Measurements from ENCODE around the gene MYOF.

The MYOF gene

GRCh38 chr10:93299606-93300287 lies 182.4 kb downstream of the MYOF start:
- Histone ChIP-seq H3K36me3 (ENCODE audit: control insufficient read depth in 1 of 2, insufficient read depth in 2 of 2, low read depth in 1 of 2, low read length in 2 of 2) (peaks cover 9 to 21% of the 10 kb centered on the region in 2 experiments), H3K27me3 (ENCODE audit: control insufficient read depth in 1 of 2, insufficient read depth in 1 of 2, low read length in 2 of 2) (no peaks in the 10 kb centered on the region), H3K23ac (ENCODE audit: low read length in 2 of 2) (no peak overlapping the region), H3K4me2 (ENCODE audit: low read length, poor library complexity, severe bottlenecking) (no peak overlapping the region), H2AFZ (ENCODE audit: low read depth, low read length) (no peak overlapping the region), H3K4me3 (ENCODE audit: insufficient read depth in 1 of 2, low read depth in 1 of 2, low read length in 2 of 2) (no peak overlapping the region), H2BK5ac (ENCODE audit: low read depth, low read length, poor library complexity, severe bottlenecking) (no peak overlapping the region), H3K4ac (ENCODE audit: low read depth in 1 of 2, low read length in 2 of 2) (no peak overlapping the region), H4K8ac (ENCODE audit: low read length) (no peak overlapping the region), H2BK15ac (ENCODE audit: low read depth, poor library complexity, severe bottlenecking) (no peak overlapping the region), H2BK12ac (ENCODE audit: low read length in 2 of 2) (no peak overlapping the region), H2BK120ac (ENCODE audit: low read depth, low read length) (no peak overlapping the region), H3K27ac (ENCODE audit: low read length, poor library complexity, severe bottlenecking) (no peak overlapping the region), H3K79me1 (replicated peaks; ENCODE audit: low read length, poor library complexity, severe bottlenecking) (no peaks in the 10 kb centered on the region), H3K9me3 (ENCODE audit: control insufficient read depth, low read length) (no peaks in the 10 kb centered on the region), H3K18ac (ENCODE audit: low read depth in 1 of 2, low read length in 2 of 2) (no peak overlapping the region), H2AK5ac (ENCODE audit: low read length, severe bottlenecking) (no peak overlapping the region), H3K14ac (ENCODE audit: low read length in 2 of 2) (no peak overlapping the region), H4K91ac (ENCODE audit: low read length) (no peak overlapping the region), H3K4me1 (ENCODE audit: control insufficient read depth, insufficient read depth, low read depth, low read length) (no peaks in the 10 kb centered on the region), H3K9ac (ENCODE audit: low read length) (no peak overlapping the region)
- no peak for DNase-seq
- WGBS, result 86% methylated on average over 18 of the region's 18 CpGs

- no peak overlapping the region for H2BK120ac ChIP-seq (ENCODE audit: low read depth, low read length)
- H3K18ac ChIP-seq (ENCODE audit: low read depth in 1 of 2, low read length in 2 of 2), result no peak overlapping the region
- no peak overlapping the region for H2BK12ac ChIP-seq (ENCODE audit: low read length in 2 of 2)
- no peaks in the 10 kb centered on the region for H3K9me3 ChIP-seq (ENCODE audit: control insufficient read depth, low read length)
- no peak for DNase-seq
- no peak overlapping the region for H4K91ac ChIP-seq (ENCODE audit: low read length)
- H3K4me2 ChIP-seq (ENCODE audit: low read length, poor library complexity, severe bottlenecking), result no peak overlapping the region
- WGBS, result 47% methylated on average over 6 of the region's 6 CpGs
- peak overlapping the region; percentile 24 for H2AFZ ChIP-seq (ENCODE audit: low read depth, low read length)
- no peak overlapping the region for H3K9ac ChIP-seq (ENCODE audit: low read length)
- no peak overlapping the region for H4K8ac ChIP-seq (ENCODE audit: low read length)
- H3K14ac ChIP-seq (ENCODE audit: low read length in 2 of 2), result no peak overlapping the region
- H2BK5ac ChIP-seq (ENCODE audit: low read depth, low read length, poor library complexity, severe bottlenecking), result no peak overlapping the region
- no peak overlapping the region for H2AK5ac ChIP-seq (ENCODE audit: low read length, severe bottlenecking)
- H3K23ac ChIP-seq (ENCODE audit: low read length in 2 of 2), result no peak overlapping the region
- no peaks in the 10 kb centered on the region for H3K4me1 ChIP-seq (ENCODE audit: control insufficient read depth, insufficient read depth, low read depth, low read length)
- no peak overlapping the region for H3K27ac ChIP-seq (ENCODE audit: low read length, poor library complexity, severe bottlenecking)
- H2BK15ac ChIP-seq (ENCODE audit: low read depth, poor library complexity, severe bottlenecking), result no peak overlapping the region
- no peak overlapping the region for H3K4ac ChIP-seq (ENCODE audit: low read depth in 1 of 2, low read length in 2 of 2)
- H3K27me3 ChIP-seq (ENCODE audit: control insufficient read depth in 1 of 2, insufficient read depth in 1 of 2, low read length in 2 of 2), result no peaks in the 10 kb centered on the region
- H3K79me1 ChIP-seq (replicated peaks; ENCODE audit: low read length, poor library complexity, severe bottlenecking), result no peaks in the 10 kb centered on the region
- peaks cover 6 to 15% of the 10 kb centered on the region in 2 experiments for H3K36me3 ChIP-seq (ENCODE audit: control insufficient read depth in 1 of 2, insufficient read depth in 2 of 2, low read depth in 1 of 2, low read length in 2 of 2)
- H3K4me3 ChIP-seq (ENCODE audit: insufficient read depth in 1 of 2, low read depth in 1 of 2, low read length in 2 of 2), result no peak overlapping the region
These were observed 182.9 kb downstream of the MYOF start for GRCh38 chr10:93299195-93299594.

- WGBS, result 88% methylated on average over 4 of the region's 4 CpGs
These were observed 186.0 kb downstream of the MYOF start for GRCh38 chr10:93296151-93296550.

GRCh38 chr10:93293999-93294398 lies 188.1 kb downstream of the MYOF start:
- Histone ChIP-seq H3K27ac (ENCODE audit: low read length, poor library complexity, severe bottlenecking) (no peak overlapping the region), H2BK12ac (ENCODE audit: low read length in 2 of 2) (no peak overlapping the region), H3K9me3 (ENCODE audit: control insufficient read depth, low read length) (no peaks in the 10 kb centered on the region), H3K4ac (ENCODE audit: low read depth in 1 of 2, low read length in 2 of 2) (no peak overlapping the region), H2BK15ac (ENCODE audit: low read depth, poor library complexity, severe bottlenecking) (no peak overlapping the region), H3K18ac (ENCODE audit: low read depth in 1 of 2, low read length in 2 of 2) (no peak overlapping the region), H2AFZ (ENCODE audit: low read depth, low read length) (no peak overlapping the region), H2BK120ac (ENCODE audit: low read depth, low read length) (no peak overlapping the region), H3K14ac (ENCODE audit: low read length in 2 of 2) (no peak overlapping the region), H3K27me3 (ENCODE audit: control insufficient read depth in 1 of 2, insufficient read depth in 1 of 2, low read length in 2 of 2) (no peaks in the 10 kb centered on the region), H4K91ac (ENCODE audit: low read length) (no peak overlapping the region), H3K9ac (ENCODE audit: low read length) (no peak overlapping the region), H2AK5ac (ENCODE audit: low read length, severe bottlenecking) (no peak overlapping the region), H3K4me1 (ENCODE audit: control insufficient read depth, insufficient read depth, low read depth, low read length) (no peaks in the 10 kb centered on the region), H3K23ac (ENCODE audit: low read length in 2 of 2) (no peak overlapping the region), H3K4me2 (ENCODE audit: low read length, poor library complexity, severe bottlenecking) (no peak overlapping the region), H3K36me3 (ENCODE audit: control insufficient read depth in 1 of 2, insufficient read depth in 2 of 2, low read depth in 1 of 2, low read length in 2 of 2) (no peaks in the 10 kb centered on the region), H3K79me1 (replicated peaks; ENCODE audit: low read length, poor library complexity, severe bottlenecking) (no peaks in the 10 kb centered on the region), H3K4me3 (ENCODE audit: insufficient read depth in 1 of 2, low read depth in 1 of 2, low read length in 2 of 2) (no peak overlapping the region), H4K8ac (ENCODE audit: low read length) (no peak overlapping the region), H2BK5ac (ENCODE audit: low read depth, low read length, poor library complexity, severe bottlenecking) (no peak overlapping the region)
- no peak for DNase-seq
- WGBS, result 92% methylated on average over 2 of the region's 2 CpGs

More at GRCh38 chr10:93296151-93296550, 186.0 kb downstream of the MYOF start:
- Histone ChIP-seq H3K36me3 (ENCODE audit: control insufficient read depth in 1 of 2, insufficient read depth in 2 of 2, low read depth in 1 of 2, low read length in 2 of 2) (peaks cover 0 to 3% of the 10 kb centered on the region in 2 experiments), H3K9me3 (ENCODE audit: control insufficient read depth, low read length) (no peaks in the 10 kb centered on the region), H3K14ac (ENCODE audit: low read length in 2 of 2) (no peak overlapping the region), H2AFZ (ENCODE audit: low read depth, low read length) (no peak overlapping the region), H3K27me3 (ENCODE audit: control insufficient read depth in 1 of 2, insufficient read depth in 1 of 2, low read length in 2 of 2) (no peaks in the 10 kb centered on the region), H3K23ac (ENCODE audit: low read length in 2 of 2) (no peak overlapping the region), H2BK12ac (ENCODE audit: low read length in 2 of 2) (no peak overlapping the region), H4K8ac (ENCODE audit: low read length) (peak overlapping the region; percentile 66), H3K4me1 (ENCODE audit: control insufficient read depth, insufficient read depth, low read depth, low read length) (no peaks in the 10 kb centered on the region), H2BK15ac (ENCODE audit: low read depth, poor library complexity, severe bottlenecking) (no peak overlapping the region), H2AK5ac (ENCODE audit: low read length, severe bottlenecking) (no peak overlapping the region), H3K9ac (ENCODE audit: low read length) (no peak overlapping the region), H4K91ac (ENCODE audit: low read length) (no peak overlapping the region), H2BK5ac (ENCODE audit: low read depth, low read length, poor library complexity, severe bottlenecking) (no peak overlapping the region), H3K79me1 (replicated peaks; ENCODE audit: low read length, poor library complexity, severe bottlenecking) (no peaks in the 10 kb centered on the region), H3K4me2 (ENCODE audit: low read length, poor library complexity, severe bottlenecking) (no peak overlapping the region), H3K18ac (ENCODE audit: low read depth in 1 of 2, low read length in 2 of 2) (no peak overlapping the region), H3K4ac (ENCODE audit: low read depth in 1 of 2, low read length in 2 of 2) (no peak overlapping the region), H2BK120ac (ENCODE audit: low read depth, low read length) (no peak overlapping the region), H3K4me3 (ENCODE audit: insufficient read depth in 1 of 2, low read depth in 1 of 2, low read length in 2 of 2) (no peak overlapping the region), H3K27ac (ENCODE audit: low read length, poor library complexity, severe bottlenecking) (no peak overlapping the region)
- DNase-seq, result no peak
